ENCODE measurements around the gene CRIM1. TPM values are rescaled to one million over a fixed set of nuclear protein-coding genes. Genes with fewer than 3 reads are reported as not detected.
A peak's percentile ranks its signal among the peaks of the same experiment; 100 is the strongest.

The CRIM1 gene
- total and polyA plus RNA-seq, 2 donors (not counting 1 experiment from before 2014, with no cell fraction given): 364 to 661 TPM

- no peak overlapping the region for H3K9ac ChIP-seq (ENCODE audit: insufficient read depth, low read length)
- H3K4me2 ChIP-seq (ENCODE audit: extremely low read depth, insufficient read depth, low read length): no peak overlapping the region
- no peak overlapping the region for H3K27ac ChIP-seq (ENCODE audit: insufficient read depth, low read length)
- H3K27me3 ChIP-seq (ENCODE audit: control insufficient read depth, insufficient read depth, low read length): no peaks in the 10 kb centered on the region
- no peak overlapping the region for H3K4me3 ChIP-seq (replicated peaks in 1 of 4; ENCODE audit: control extremely low read depth in 1 of 4, insufficient read depth in 1 of 4, low read depth in 3 of 4, low read length in 4 of 4)
- H4K20me1 ChIP-seq (ENCODE audit: control insufficient read depth, extremely low read depth, insufficient read depth, low read length): no peaks in the 10 kb centered on the region
- peaks cover 6% of the 10 kb centered on the region for H3K4me1 ChIP-seq (ENCODE audit: control insufficient read depth, extremely low read depth, insufficient read depth, low read length)
- H2AFZ ChIP-seq (ENCODE audit: low read length): no peak overlapping the region
- H3K79me2 ChIP-seq (ENCODE audit: control insufficient read depth, insufficient read depth, low read length): no peaks in the 10 kb centered on the region
- no peak for DNase-seq (ENCODE audit: low read depth in 2 of 2)
- no peaks in the 10 kb centered on the region for H3K9me3 ChIP-seq (ENCODE audit: control insufficient read depth, insufficient read depth, low read depth, low read length)
- TF ChIP-seq EZH2 (IDR thresholded peaks at IDR 0.05; ENCODE audit: low read length, missing control alignments): no peak
- TF ChIP-seq, protein P1, sequence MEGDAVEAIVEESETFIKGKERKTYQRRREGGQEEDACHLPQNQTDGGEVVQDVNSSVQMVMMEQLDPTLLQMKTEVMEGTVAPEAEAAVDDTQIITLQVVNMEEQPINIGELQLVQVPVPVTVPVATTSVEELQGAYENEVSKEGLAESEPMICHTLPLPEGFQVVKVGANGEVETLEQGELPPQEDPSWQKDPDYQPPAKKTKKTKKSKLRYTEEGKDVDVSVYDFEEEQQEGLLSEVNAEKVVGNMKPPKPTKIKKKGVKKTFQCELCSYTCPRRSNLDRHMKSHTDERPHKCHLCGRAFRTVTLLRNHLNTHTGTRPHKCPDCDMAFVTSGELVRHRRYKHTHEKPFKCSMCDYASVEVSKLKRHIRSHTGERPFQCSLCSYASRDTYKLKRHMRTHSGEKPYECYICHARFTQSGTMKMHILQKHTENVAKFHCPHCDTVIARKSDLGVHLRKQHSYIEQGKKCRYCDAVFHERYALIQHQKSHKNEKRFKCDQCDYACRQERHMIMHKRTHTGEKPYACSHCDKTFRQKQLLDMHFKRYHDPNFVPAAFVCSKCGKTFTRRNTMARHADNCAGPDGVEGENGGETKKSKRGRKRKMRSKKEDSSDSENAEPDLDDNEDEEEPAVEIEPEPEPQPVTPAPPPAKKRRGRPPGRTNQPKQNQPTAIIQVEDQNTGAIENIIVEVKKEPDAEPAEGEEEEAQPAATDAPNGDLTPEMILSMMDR (conservative IDR thresholded peaks at IDR 0.05 in 1 of 2, IDR thresholded peaks at IDR 0.05 in 1 of 2; ENCODE audit: low read depth in 1 of 2, low read length in 2 of 2): no peak
- no peaks in the 10 kb centered on the region for H3K36me3 ChIP-seq (ENCODE audit: control insufficient read depth, insufficient read depth, low read length)
These were observed 18.2 kb upstream of the CRIM1 start for GRCh38 chr2:36337354-36337753.

DNA sequence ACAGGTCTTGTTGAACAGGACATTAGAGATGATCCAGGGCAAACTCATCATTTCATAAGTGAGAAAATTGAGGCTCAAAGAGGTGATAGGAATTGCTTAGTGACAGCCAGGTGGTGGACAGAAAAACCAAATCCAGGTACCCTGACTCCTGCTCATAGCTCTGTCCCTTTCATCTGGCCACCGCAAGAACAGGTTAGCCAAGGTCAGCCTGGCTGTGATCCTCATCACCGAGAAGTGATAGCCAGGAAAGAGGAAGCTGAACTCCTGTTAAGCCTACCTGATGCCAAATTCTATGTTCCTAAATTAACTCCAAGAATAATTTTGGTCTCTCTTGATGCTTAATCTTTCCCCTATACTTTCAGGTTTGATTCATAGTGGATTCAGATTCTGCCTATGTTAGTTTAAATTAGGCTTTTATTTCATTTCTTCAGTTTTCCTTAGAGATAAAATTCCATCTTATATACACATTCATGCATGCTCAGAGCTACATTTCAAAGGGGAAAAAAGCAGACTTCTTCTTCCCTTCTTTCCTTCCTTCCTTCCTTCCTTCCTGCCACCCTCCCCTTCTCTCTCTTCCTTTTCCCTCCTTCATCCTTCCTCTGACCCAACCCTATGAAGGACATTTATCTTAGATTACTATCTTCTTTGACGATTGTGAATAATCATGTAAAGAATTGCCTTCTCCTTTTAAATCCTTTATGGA lies 17.3 kb upstream of the CRIM1 start:
- no peak for TF ChIP-seq EZH2 (IDR thresholded peaks at IDR 0.05; ENCODE audit: low read length, missing control alignments)
- TF ChIP-seq, protein P1 (conservative IDR thresholded peaks at IDR 0.05 in 1 of 2, IDR thresholded peaks at IDR 0.05 in 1 of 2; ENCODE audit: low read depth in 1 of 2, low read length in 2 of 2): no peak
- H3K36me3 ChIP-seq (ENCODE audit: control insufficient read depth, insufficient read depth, low read length): no peaks in the 10 kb centered on the region
- H3K4me2 ChIP-seq (ENCODE audit: extremely low read depth, insufficient read depth, low read length): peak overlapping the region; percentile 37

DNA sequence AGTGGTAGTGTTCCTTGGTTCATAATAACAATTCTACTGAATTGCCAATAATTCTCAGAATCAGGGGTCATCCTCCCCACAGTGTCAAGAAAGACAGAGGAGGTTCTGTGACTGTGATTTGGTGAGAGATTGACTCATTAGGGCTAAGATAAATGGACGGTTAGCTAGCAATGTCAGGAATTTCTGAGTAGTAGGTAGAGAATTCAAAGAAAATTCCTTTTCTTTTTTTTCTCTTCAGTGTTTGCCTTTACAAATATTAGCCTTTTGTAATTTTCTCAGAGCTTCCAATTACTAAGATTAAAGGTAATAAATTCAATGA lies 16.8 kb upstream of the CRIM1 start:
- Histone ChIP-seq H3K79me2 (ENCODE audit: control insufficient read depth, insufficient read depth, low read length) (no peaks in the 10 kb centered on the region), H3K4me3 (replicated peaks in 1 of 4; ENCODE audit: control extremely low read depth in 1 of 4, insufficient read depth in 1 of 4, low read depth in 3 of 4, low read length in 4 of 4) (no peak overlapping the region), H3K27me3 (ENCODE audit: control insufficient read depth, insufficient read depth, low read length) (no peaks in the 10 kb centered on the region), H3K9me3 (ENCODE audit: control insufficient read depth, insufficient read depth, low read depth, low read length) (no peaks in the 10 kb centered on the region), H4K20me1 (ENCODE audit: control insufficient read depth, extremely low read depth, insufficient read depth, low read length) (no peaks in the 10 kb centered on the region), H3K36me3 (ENCODE audit: control insufficient read depth, insufficient read depth, low read length) (no peaks in the 10 kb centered on the region), H3K4me1 (ENCODE audit: control insufficient read depth, extremely low read depth, insufficient read depth, low read length) (peaks cover 6% of the 10 kb centered on the region), H3K4me2 (ENCODE audit: extremely low read depth, insufficient read depth, low read length) (peak overlapping the region; percentile 37), H3K9ac (ENCODE audit: insufficient read depth, low read length) (no peak overlapping the region), H3K27ac (ENCODE audit: insufficient read depth, low read length) (peak overlapping the region; percentile 49), H2AFZ (ENCODE audit: low read length) (no peak overlapping the region)
- DNase-seq (ENCODE audit: low read depth in 2 of 2): peak in 1 of 2 donors; percentile 85
- TF ChIP-seq, protein P1 (conservative IDR thresholded peaks at IDR 0.05 in 1 of 2, IDR thresholded peaks at IDR 0.05 in 1 of 2; ENCODE audit: low read depth in 1 of 2, low read length in 2 of 2): no peak
- no peak for TF ChIP-seq EZH2 (IDR thresholded peaks at IDR 0.05; ENCODE audit: low read length, missing control alignments)

More for the DNA sequence above, 17.3 kb upstream of the CRIM1 start:
- H4K20me1 ChIP-seq (ENCODE audit: control insufficient read depth, extremely low read depth, insufficient read depth, low read length): no peaks in the 10 kb centered on the region
- peak overlapping the region; percentile 49 for H3K27ac ChIP-seq (ENCODE audit: insufficient read depth, low read length)
- H3K9me3 ChIP-seq (ENCODE audit: control insufficient read depth, insufficient read depth, low read depth, low read length): no peaks in the 10 kb centered on the region
- no peaks in the 10 kb centered on the region for H3K79me2 ChIP-seq (ENCODE audit: control insufficient read depth, insufficient read depth, low read length)
- no peak overlapping the region for H3K4me3 ChIP-seq (replicated peaks in 1 of 4; ENCODE audit: control extremely low read depth in 1 of 4, insufficient read depth in 1 of 4, low read depth in 3 of 4, low read length in 4 of 4)
- DNase-seq (ENCODE audit: low read depth in 2 of 2): no peak
- no peaks in the 10 kb centered on the region for H3K27me3 ChIP-seq (ENCODE audit: control insufficient read depth, insufficient read depth, low read length)
- no peak overlapping the region for H3K9ac ChIP-seq (ENCODE audit: insufficient read depth, low read length)
- H3K4me1 ChIP-seq (ENCODE audit: control insufficient read depth, extremely low read depth, insufficient read depth, low read length): peaks cover 6% of the 10 kb centered on the region
- no peak overlapping the region for H2AFZ ChIP-seq (ENCODE audit: low read length)

Data from fibroblast of lung (primary cell).